ENCODE measurements around the gene STAT5A.
"Not testable (repeated sequence)": the region's sequence is repeated elsewhere in the genome, so short reads cannot be mapped to it uniquely, and the experiment has no call there.

STAT5A gene

GRCh38 chr17:42312035-42312284 is 23.7 kb downstream of the STAT5A start:
- Histone ChIP-seq H3K27me3 (ENCODE audit: low read depth, low read length) (no peaks in the 10 kb centered on the region), H3K27ac (ENCODE audit: low read length) (peak overlapping the region; percentile 65), H3K4me3 (ENCODE audit: low read depth in 1 of 2, low read length in 2 of 2) (peak overlapping the region in 1 of 2 donors; percentile 53), H3K36me3 (ENCODE audit: control insufficient read depth in 1 of 2, insufficient read depth in 2 of 2, low read length in 2 of 2) (peaks cover 63% of the 10 kb centered on the region in 2 donors), H3K4me1 (ENCODE audit: control insufficient read depth in 1 of 2, insufficient read depth in 2 of 2, low read length in 2 of 2) (peaks cover 16 to 42% of the 10 kb centered on the region in 2 donors), H3K9me3 (ENCODE audit: control insufficient read depth in 1 of 2, low read length in 2 of 2) (no peaks in the 10 kb centered on the region)

- Histone ChIP-seq H3K4me3 (ENCODE audit: low read depth in 1 of 2, low read length in 2 of 2) (peak overlapping the region in 1 of 2 donors; percentile 53), H3K27ac (ENCODE audit: low read length) (peak overlapping the region; percentile 65), H3K27me3 (ENCODE audit: low read depth, low read length) (no peaks in the 10 kb centered on the region), H3K9me3 (ENCODE audit: control insufficient read depth in 1 of 2, low read length in 2 of 2) (no peaks in the 10 kb centered on the region), H3K4me1 (ENCODE audit: control insufficient read depth in 1 of 2, insufficient read depth in 2 of 2, low read length in 2 of 2) (peaks cover 16 to 42% of the 10 kb centered on the region in 2 donors), H3K36me3 (ENCODE audit: control insufficient read depth in 1 of 2, insufficient read depth in 2 of 2, low read length in 2 of 2) (peaks cover 63 to 68% of the 10 kb centered on the region in 2 donors)
Measured at GRCh38 chr17:42312285-42313130, 24.2 kb downstream of the STAT5A start.

- Histone ChIP-seq H3K27me3 (ENCODE audit: low read depth, low read length) (no peaks in the 10 kb centered on the region), H3K4me1 (ENCODE audit: control insufficient read depth in 1 of 2, insufficient read depth in 2 of 2, low read length in 2 of 2) (peaks cover 16 to 42% of the 10 kb centered on the region in 2 donors), H3K4me3 (ENCODE audit: low read depth in 1 of 2, low read length in 2 of 2) (no peak overlapping the region), H3K36me3 (ENCODE audit: control insufficient read depth in 1 of 2, insufficient read depth in 2 of 2, low read length in 2 of 2) (peaks cover 62 to 71% of the 10 kb centered on the region in 2 donors), H3K27ac (ENCODE audit: low read length) (no peak overlapping the region), H3K9me3 (ENCODE audit: control insufficient read depth in 1 of 2, low read length in 2 of 2) (no peaks in the 10 kb centered on the region)
Measured at GRCh38 chr17:42313389-42313772, 25.1 kb downstream of the STAT5A start.

- Histone ChIP-seq H3K27me3 (ENCODE audit: low read depth, low read length) (no peaks in the 10 kb centered on the region), H3K4me1 (ENCODE audit: control insufficient read depth in 1 of 2, insufficient read depth in 2 of 2, low read length in 2 of 2) (peaks cover 16 to 41% of the 10 kb centered on the region in 2 donors), H3K36me3 (ENCODE audit: control insufficient read depth in 1 of 2, insufficient read depth in 2 of 2, low read length in 2 of 2) (peaks cover 63 to 71% of the 10 kb centered on the region in 2 donors), H3K9me3 (ENCODE audit: control insufficient read depth in 1 of 2, low read length in 2 of 2) (no peaks in the 10 kb centered on the region), H3K27ac (ENCODE audit: low read length) (no peak overlapping the region), H3K4me3 (ENCODE audit: low read depth in 1 of 2, low read length in 2 of 2) (no peak overlapping the region)
Measured at GRCh38 chr17:42313773-42314566, 25.7 kb downstream of the STAT5A start.

- no peaks in the 10 kb centered on the region for H3K27me3 ChIP-seq (ENCODE audit: low read depth, low read length)
- no peaks in the 10 kb centered on the region for H3K9me3 ChIP-seq (ENCODE audit: control insufficient read depth in 1 of 2, low read length in 2 of 2)
- no peak overlapping the region for H3K27ac ChIP-seq (ENCODE audit: low read length)
- peaks cover 67 to 69% of the 10 kb centered on the region in 2 donors for H3K36me3 ChIP-seq (ENCODE audit: control insufficient read depth in 1 of 2, insufficient read depth in 2 of 2, low read length in 2 of 2)
- H3K4me1 ChIP-seq (ENCODE audit: control insufficient read depth in 1 of 2, insufficient read depth in 2 of 2, low read length in 2 of 2) = peaks cover 15 to 27% of the 10 kb centered on the region in 2 donors
- no peak overlapping the region for H3K4me3 ChIP-seq (ENCODE audit: low read depth in 1 of 2, low read length in 2 of 2)
Measured at GRCh38 chr17:42315402-42316156, 27.3 kb downstream of the STAT5A start.

- no peaks in the 10 kb centered on the region for H3K27me3 ChIP-seq (ENCODE audit: low read depth, low read length)
- no peak overlapping the region for H3K27ac ChIP-seq (ENCODE audit: low read length)
- H3K36me3 ChIP-seq (ENCODE audit: control insufficient read depth in 1 of 2, insufficient read depth in 2 of 2, low read length in 2 of 2) = peaks cover 61 to 71% of the 10 kb centered on the region in 2 donors
- H3K9me3 ChIP-seq (ENCODE audit: control insufficient read depth in 1 of 2, low read length in 2 of 2) = no peaks in the 10 kb centered on the region
- H3K4me1 ChIP-seq (ENCODE audit: control insufficient read depth in 1 of 2, insufficient read depth in 2 of 2, low read length in 2 of 2) = peaks cover 4 to 15% of the 10 kb centered on the region in 2 donors
- no peak overlapping the region for H3K4me3 ChIP-seq (ENCODE audit: low read depth in 1 of 2, low read length in 2 of 2)
Measured at GRCh38 chr17:42316755-42317154, 28.5 kb downstream of the STAT5A start.

GRCh38 chr17:42317266-42317845 is 29.1 kb downstream of the STAT5A start:
- Histone ChIP-seq H3K9me3 (ENCODE audit: control insufficient read depth in 1 of 2, low read length in 2 of 2) (no peaks in the 10 kb centered on the region), H3K4me1 (ENCODE audit: control insufficient read depth in 1 of 2, insufficient read depth in 2 of 2, low read length in 2 of 2) (peaks cover 0 to 9% of the 10 kb centered on the region in 2 donors), H3K27ac (ENCODE audit: low read length) (no peak overlapping the region), H3K36me3 (ENCODE audit: control insufficient read depth in 1 of 2, insufficient read depth in 2 of 2, low read length in 2 of 2) (peaks cover 66 to 77% of the 10 kb centered on the region in 2 donors), H3K4me3 (ENCODE audit: low read depth in 1 of 2, low read length in 2 of 2) (no peak overlapping the region), H3K27me3 (ENCODE audit: low read depth, low read length) (no peaks in the 10 kb centered on the region)

GRCh38 chr17:42317967-42318366 is 29.7 kb downstream of the STAT5A start:
- H3K27me3 ChIP-seq (ENCODE audit: low read depth, low read length); H3K27ac ChIP-seq (ENCODE audit: low read length); H3K4me1 ChIP-seq (ENCODE audit: control insufficient read depth in 1 of 2, insufficient read depth in 2 of 2, low read length in 2 of 2); H3K9me3 ChIP-seq (ENCODE audit: control insufficient read depth in 1 of 2, low read length in 2 of 2); H3K4me3 ChIP-seq (ENCODE audit: low read depth in 1 of 2, low read length in 2 of 2): not testable (repeated sequence)
- peaks cover 72 to 83% of the 10 kb centered on the region in 2 donors for H3K36me3 ChIP-seq (ENCODE audit: control insufficient read depth in 1 of 2, insufficient read depth in 2 of 2, low read length in 2 of 2)

GRCh38 chr17:42321555-42321954 is 33.3 kb downstream of the STAT5A start:
- Histone ChIP-seq H3K36me3 (ENCODE audit: control insufficient read depth in 1 of 2, insufficient read depth in 2 of 2, low read length in 2 of 2) (peaks cover 59 to 79% of the 10 kb centered on the region in 2 donors), H3K27ac (ENCODE audit: low read length) (no peak overlapping the region), H3K9me3 (ENCODE audit: control insufficient read depth in 1 of 2, low read length in 2 of 2) (no peaks in the 10 kb centered on the region), H3K27me3 (ENCODE audit: low read depth, low read length) (no peaks in the 10 kb centered on the region), H3K4me3 (ENCODE audit: low read depth in 1 of 2, low read length in 2 of 2) (no peak overlapping the region), H3K4me1 (ENCODE audit: control insufficient read depth in 1 of 2, insufficient read depth in 2 of 2, low read length in 2 of 2) (peaks cover 0 to 8% of the 10 kb centered on the region in 2 donors)

- Histone ChIP-seq H3K27me3 (ENCODE audit: low read depth, low read length) (no peaks in the 10 kb centered on the region), H3K27ac (ENCODE audit: low read length) (no peak overlapping the region), H3K4me3 (ENCODE audit: low read depth in 1 of 2, low read length in 2 of 2) (no peak overlapping the region), H3K4me1 (ENCODE audit: control insufficient read depth in 1 of 2, insufficient read depth in 2 of 2, low read length in 2 of 2) (peaks cover 0 to 8% of the 10 kb centered on the region in 2 donors), H3K36me3 (ENCODE audit: control insufficient read depth in 1 of 2, insufficient read depth in 2 of 2, low read length in 2 of 2) (peaks cover 58 to 73% of the 10 kb centered on the region in 2 donors), H3K9me3 (ENCODE audit: control insufficient read depth in 1 of 2, low read length in 2 of 2) (no peaks in the 10 kb centered on the region)
Measured at GRCh38 chr17:42322382-42323267, 34.3 kb downstream of the STAT5A start.

Measured in muscle layer of duodenum (tissue), 2 donors.